ENCODE measurements around the gene TNS1.

TNS1 gene

DNA sequence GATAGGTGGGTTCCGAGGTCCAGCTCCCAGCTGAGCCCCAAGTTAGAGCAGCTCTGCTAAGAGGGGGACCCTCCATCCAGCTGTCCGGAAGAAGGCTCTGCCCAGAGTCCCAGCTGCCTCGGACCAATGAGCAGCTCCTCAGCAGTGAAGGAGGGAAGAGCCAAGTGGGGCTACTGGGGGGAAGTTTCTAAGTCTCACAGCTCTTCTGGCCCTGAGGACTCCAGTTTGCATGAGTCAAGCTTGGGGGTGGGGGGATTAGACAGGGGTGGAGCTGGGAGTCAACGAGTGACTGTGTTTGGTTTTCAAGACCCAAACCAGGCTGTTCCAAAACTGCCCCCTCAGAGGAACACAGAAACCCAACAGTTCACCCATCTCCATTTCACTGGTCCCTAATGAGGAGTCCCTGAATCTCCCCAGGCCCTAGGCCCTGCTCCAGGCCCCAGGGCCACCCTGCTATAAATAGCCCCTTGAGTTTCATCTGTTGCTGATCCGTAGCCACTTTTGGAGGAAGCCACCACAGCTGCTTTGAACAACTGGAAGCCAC is 100.9 kb downstream of the TNS1 start:
- H3K9ac ChIP-seq, result no peak overlapping the region
- no peak overlapping the region for H2AFZ ChIP-seq
- H3K4me3 ChIP-seq (ENCODE audit: low read depth, low read length), result no peak overlapping the region
- peaks cover 3% of the 10 kb centered on the region for H3K79me2 ChIP-seq
- H3K4me1 ChIP-seq, result peaks cover 11% of the 10 kb centered on the region
- H3K4me2 ChIP-seq (ENCODE audit: low read length), result no peak overlapping the region
- no peaks in the 10 kb centered on the region for H3K36me3 ChIP-seq (ENCODE audit: control insufficient read depth, insufficient read depth, low read length)
- H3K27me3 ChIP-seq (ENCODE audit: control insufficient read depth, insufficient read depth, low read length), result no peaks in the 10 kb centered on the region
- H3K27ac ChIP-seq, result no peak overlapping the region
- H3K9me3 ChIP-seq (ENCODE audit: control insufficient read depth, low read length), result no peaks in the 10 kb centered on the region
- TF ChIP-seq, protein P1, sequence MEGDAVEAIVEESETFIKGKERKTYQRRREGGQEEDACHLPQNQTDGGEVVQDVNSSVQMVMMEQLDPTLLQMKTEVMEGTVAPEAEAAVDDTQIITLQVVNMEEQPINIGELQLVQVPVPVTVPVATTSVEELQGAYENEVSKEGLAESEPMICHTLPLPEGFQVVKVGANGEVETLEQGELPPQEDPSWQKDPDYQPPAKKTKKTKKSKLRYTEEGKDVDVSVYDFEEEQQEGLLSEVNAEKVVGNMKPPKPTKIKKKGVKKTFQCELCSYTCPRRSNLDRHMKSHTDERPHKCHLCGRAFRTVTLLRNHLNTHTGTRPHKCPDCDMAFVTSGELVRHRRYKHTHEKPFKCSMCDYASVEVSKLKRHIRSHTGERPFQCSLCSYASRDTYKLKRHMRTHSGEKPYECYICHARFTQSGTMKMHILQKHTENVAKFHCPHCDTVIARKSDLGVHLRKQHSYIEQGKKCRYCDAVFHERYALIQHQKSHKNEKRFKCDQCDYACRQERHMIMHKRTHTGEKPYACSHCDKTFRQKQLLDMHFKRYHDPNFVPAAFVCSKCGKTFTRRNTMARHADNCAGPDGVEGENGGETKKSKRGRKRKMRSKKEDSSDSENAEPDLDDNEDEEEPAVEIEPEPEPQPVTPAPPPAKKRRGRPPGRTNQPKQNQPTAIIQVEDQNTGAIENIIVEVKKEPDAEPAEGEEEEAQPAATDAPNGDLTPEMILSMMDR (IDR thresholded peaks at IDR 0.05), result no peak

DNA sequence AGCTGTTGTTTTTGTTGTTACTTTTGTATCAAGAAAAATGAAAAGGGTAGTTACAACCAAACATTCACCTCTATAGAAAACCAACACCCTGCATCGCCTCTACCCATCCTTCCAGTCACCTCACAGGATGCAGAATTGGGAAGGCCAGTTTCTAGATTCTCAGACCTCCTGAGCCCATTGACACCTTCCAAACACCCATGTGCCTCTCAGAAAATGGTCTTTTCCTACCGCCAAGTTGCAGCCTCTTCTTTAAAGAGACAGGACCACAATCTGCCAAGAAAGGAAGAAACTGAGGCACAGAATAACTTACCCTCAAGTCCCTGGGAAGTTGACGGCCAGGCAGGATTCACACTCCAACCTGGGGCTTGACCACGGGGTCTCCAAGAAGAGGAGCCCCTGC is 101.4 kb downstream of the TNS1 start:
- TF ChIP-seq, protein P1 (IDR thresholded peaks at IDR 0.05), result no peak
- no peak overlapping the region for H3K27ac ChIP-seq
- H3K9me3 ChIP-seq (ENCODE audit: control insufficient read depth, low read length), result no peaks in the 10 kb centered on the region
- H3K4me1 ChIP-seq, result peaks cover 11% of the 10 kb centered on the region
- H3K36me3 ChIP-seq (ENCODE audit: control insufficient read depth, insufficient read depth, low read length), result no peaks in the 10 kb centered on the region
- H3K79me2 ChIP-seq, result peaks cover under 1% of the 10 kb centered on the region
- H3K4me3 ChIP-seq (ENCODE audit: low read depth, low read length), result no peak overlapping the region
- no peak overlapping the region for H3K9ac ChIP-seq
- H3K27me3 ChIP-seq (ENCODE audit: control insufficient read depth, insufficient read depth, low read length), result no peaks in the 10 kb centered on the region
- H2AFZ ChIP-seq, result no peak overlapping the region
- H3K4me2 ChIP-seq (ENCODE audit: low read length), result no peak overlapping the region

DNA sequence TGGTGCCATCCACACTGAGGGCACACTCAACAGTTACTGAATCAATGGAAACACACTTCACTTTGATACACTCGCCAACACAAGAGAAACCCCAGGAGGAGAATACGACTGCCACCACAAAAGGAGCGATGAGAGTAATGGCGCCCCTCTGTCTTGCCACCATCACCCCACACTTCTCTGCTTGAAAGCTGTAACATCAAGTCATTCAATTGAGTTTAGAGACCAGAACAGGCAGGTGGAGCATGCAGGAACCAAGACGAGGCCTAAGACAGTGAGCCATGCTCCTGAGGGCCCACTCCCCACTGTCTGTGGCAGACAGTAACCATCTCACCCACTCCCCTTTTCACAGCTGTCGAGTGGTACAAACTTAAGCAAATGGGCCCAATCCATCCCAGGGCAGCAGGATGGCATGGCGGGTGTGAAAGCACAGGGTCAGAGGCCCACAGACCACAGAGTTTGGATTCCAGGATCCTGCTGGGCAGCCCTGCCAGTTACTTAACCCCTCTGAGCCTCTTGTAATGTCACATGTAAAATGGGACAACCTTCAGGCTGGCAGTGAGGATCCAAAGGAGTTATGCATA is 101.9 kb downstream of the TNS1 start:
- Histone ChIP-seq H3K27me3 (ENCODE audit: control insufficient read depth, insufficient read depth, low read length) (no peaks in the 10 kb centered on the region), H3K27ac (no peak overlapping the region), H3K9me3 (ENCODE audit: control insufficient read depth, low read length) (no peaks in the 10 kb centered on the region), H2AFZ (no peak overlapping the region), H3K79me2 (no peaks in the 10 kb centered on the region), H3K4me1 (peaks cover 11% of the 10 kb centered on the region), H3K36me3 (ENCODE audit: control insufficient read depth, insufficient read depth, low read length) (no peaks in the 10 kb centered on the region), H3K4me2 (ENCODE audit: low read length) (no peak overlapping the region), H3K4me3 (ENCODE audit: low read depth, low read length) (no peak overlapping the region), H3K9ac (no peak overlapping the region)
- TF ChIP-seq, protein P1 (IDR thresholded peaks at IDR 0.05), result no peak

DNA sequence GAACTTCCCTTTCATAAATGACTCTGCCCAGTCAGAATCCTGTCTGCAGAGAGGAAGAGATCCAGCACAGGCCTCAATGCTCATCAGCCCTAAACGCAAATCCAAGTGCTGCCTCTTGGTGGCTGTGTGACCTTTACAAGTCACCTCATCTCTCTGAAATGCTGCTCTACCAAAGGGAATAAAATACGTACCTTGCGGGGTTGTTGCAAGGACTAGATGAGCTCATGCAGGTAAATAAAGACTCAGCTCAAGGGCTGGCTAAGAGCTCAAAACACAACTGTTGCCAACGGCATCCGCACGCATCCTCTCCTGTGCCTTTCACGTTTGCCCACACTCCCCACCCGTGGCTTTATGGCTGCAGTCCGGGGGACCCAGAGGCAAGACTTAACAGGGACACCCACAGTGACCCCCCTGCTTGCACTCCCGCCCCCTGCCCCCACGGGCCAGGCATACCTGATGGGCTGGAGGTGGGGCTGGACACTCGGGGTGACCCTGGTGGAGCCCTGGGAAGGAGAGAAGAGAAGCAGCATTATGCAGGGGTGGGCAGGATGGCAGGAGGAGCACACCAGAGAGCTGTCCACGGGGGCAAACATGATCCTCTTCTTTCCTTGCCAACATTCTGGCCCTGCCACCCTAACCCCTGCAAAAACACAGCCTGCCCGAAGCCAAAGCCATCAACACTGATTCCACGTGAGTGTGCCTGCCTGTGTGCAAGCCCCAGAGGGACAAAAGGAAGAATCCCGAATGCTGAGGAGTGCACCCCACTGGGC is 102.6 kb downstream of the TNS1 start:
- Histone ChIP-seq H3K36me3 (ENCODE audit: control insufficient read depth, insufficient read depth, low read length) (no peaks in the 10 kb centered on the region), H3K9ac (no peak overlapping the region)

More for the DNA sequence above, 102.6 kb downstream of the TNS1 start:
- Histone ChIP-seq H2AFZ (no peak overlapping the region), H3K79me2 (no peaks in the 10 kb centered on the region), H3K4me2 (ENCODE audit: low read length) (no peak overlapping the region), H3K27ac (no peak overlapping the region), H3K9me3 (ENCODE audit: control insufficient read depth, low read length) (no peaks in the 10 kb centered on the region), H3K27me3 (ENCODE audit: control insufficient read depth, insufficient read depth, low read length) (no peaks in the 10 kb centered on the region), H3K4me3 (ENCODE audit: low read depth, low read length) (no peak overlapping the region), H3K4me1 (peaks cover 11% of the 10 kb centered on the region)
- TF ChIP-seq, protein P1 (IDR thresholded peaks at IDR 0.05), result no peak
